HL-60 (cell line): Measurements from ENCODE around the gene MEF2A.

Experiments
- DNase-seq, 2 experiments: peaks; one replicate each; pipeline ENCODE4 v3.0.0-alpha.2; 2010 to 2020; ENCODE audit warnings: low read depth in 1 of 2, low spot score in 1 of 2
- H3K27ac ChIP-seq: fragments of 250-450 bp; sonication (Bioruptor Pico); replicated peaks from 2 replicates; pipeline ENCODE4 v1.5.1; 2020; ENCODE audit warnings: mild to moderate bottlenecking, moderate library complexity
- H3K27me3 ChIP-seq: fragments of 250-450 bp; sonication (Bioruptor Pico); 2 replicates; pipeline ENCODE4 v1.5.1; 2021; ENCODE audit warnings: mild to moderate bottlenecking, moderate library complexity; ENCODE audit not compliant: insufficient read depth, poor library complexity, severe bottlenecking
- H3K4me3 ChIP-seq: replicated peaks from 2 replicates; pipeline ENCODE4 v1.5.1; 2011; ENCODE audit warnings: mild to moderate bottlenecking, control low read depth, low read length; ENCODE audit not compliant: insufficient read depth
- GABPA ChIP-seq: IDR thresholded peaks from 2 replicates; pipeline ENCODE4 v1.6.1; 2012; ENCODE audit warnings: low read depth
- POLR2AphosphoS5 ChIP-seq: IDR thresholded peaks from 2 replicates; pipeline ENCODE4 v1.6.1; 2012; ENCODE audit warnings: low read depth
- SPI1 ChIP-seq: IDR thresholded peaks from 2 replicates; pipeline ENCODE4 v1.6.1; 2012; ENCODE audit warnings: low read depth, mild to moderate bottlenecking, borderline replicate concordance
- TF ChIP-seq, protein P1 (sequence below): IDR thresholded peaks from 2 replicates; pipeline ENCODE4 v1.6.1; 2012; ENCODE audit warnings: low read depth; ENCODE audit not compliant: insufficient replicate concordance
- TF ChIP-seq, protein P2 (sequence below): IDR thresholded peaks from one replicate; pipeline ENCODE4 v1.5.1; 2011; ENCODE audit warnings: low read length, control low read depth, inconsistent platforms; ENCODE audit not compliant: insufficient read depth

The MEF2A gene

DNA sequence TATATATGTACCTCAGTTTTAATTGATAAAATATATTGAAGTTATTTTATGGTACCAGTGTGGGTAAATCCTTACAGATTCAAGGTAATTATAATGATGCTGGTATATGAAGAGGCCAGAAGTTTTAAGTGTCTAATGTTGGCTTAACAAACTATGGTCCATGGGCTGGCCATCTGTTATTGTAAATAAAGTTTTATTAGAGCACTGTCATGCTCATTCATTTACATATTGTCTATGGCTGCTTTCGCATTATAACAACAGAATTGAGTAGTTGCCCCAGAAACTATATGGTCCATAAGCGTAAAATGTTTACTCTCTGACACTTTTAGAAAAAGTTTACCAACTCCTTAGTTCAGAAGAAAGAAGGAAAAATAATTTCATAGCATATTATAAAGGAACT, 67.9 kb downstream of the MEF2A start:
- DNase-seq, result no peak
- no peak overlapping the region for H3K4me3 ChIP-seq
- TF ChIP-seq SPI1 (no peak), GABPA (no peak), POLR2AphosphoS5 (no peak)
- TF ChIP-seq, protein P1, sequence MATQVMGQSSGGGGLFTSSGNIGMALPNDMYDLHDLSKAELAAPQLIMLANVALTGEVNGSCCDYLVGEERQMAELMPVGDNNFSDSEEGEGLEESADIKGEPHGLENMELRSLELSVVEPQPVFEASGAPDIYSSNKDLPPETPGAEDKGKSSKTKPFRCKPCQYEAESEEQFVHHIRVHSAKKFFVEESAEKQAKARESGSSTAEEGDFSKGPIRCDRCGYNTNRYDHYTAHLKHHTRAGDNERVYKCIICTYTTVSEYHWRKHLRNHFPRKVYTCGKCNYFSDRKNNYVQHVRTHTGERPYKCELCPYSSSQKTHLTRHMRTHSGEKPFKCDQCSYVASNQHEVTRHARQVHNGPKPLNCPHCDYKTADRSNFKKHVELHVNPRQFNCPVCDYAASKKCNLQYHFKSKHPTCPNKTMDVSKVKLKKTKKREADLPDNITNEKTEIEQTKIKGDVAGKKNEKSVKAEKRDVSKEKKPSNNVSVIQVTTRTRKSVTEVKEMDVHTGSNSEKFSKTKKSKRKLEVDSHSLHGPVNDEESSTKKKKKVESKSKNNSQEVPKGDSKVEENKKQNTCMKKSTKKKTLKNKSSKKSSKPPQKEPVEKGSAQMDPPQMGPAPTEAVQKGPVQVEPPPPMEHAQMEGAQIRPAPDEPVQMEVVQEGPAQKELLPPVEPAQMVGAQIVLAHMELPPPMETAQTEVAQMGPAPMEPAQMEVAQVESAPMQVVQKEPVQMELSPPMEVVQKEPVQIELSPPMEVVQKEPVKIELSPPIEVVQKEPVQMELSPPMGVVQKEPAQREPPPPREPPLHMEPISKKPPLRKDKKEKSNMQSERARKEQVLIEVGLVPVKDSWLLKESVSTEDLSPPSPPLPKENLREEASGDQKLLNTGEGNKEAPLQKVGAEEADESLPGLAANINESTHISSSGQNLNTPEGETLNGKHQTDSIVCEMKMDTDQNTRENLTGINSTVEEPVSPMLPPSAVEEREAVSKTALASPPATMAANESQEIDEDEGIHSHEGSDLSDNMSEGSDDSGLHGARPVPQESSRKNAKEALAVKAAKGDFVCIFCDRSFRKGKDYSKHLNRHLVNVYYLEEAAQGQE, result no peak
- TF ChIP-seq, protein P2, sequence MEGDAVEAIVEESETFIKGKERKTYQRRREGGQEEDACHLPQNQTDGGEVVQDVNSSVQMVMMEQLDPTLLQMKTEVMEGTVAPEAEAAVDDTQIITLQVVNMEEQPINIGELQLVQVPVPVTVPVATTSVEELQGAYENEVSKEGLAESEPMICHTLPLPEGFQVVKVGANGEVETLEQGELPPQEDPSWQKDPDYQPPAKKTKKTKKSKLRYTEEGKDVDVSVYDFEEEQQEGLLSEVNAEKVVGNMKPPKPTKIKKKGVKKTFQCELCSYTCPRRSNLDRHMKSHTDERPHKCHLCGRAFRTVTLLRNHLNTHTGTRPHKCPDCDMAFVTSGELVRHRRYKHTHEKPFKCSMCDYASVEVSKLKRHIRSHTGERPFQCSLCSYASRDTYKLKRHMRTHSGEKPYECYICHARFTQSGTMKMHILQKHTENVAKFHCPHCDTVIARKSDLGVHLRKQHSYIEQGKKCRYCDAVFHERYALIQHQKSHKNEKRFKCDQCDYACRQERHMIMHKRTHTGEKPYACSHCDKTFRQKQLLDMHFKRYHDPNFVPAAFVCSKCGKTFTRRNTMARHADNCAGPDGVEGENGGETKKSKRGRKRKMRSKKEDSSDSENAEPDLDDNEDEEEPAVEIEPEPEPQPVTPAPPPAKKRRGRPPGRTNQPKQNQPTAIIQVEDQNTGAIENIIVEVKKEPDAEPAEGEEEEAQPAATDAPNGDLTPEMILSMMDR, result no peak
- no peak overlapping the region for H3K27ac ChIP-seq
- no peaks in the 10 kb centered on the region for H3K27me3 ChIP-seq

DNA sequence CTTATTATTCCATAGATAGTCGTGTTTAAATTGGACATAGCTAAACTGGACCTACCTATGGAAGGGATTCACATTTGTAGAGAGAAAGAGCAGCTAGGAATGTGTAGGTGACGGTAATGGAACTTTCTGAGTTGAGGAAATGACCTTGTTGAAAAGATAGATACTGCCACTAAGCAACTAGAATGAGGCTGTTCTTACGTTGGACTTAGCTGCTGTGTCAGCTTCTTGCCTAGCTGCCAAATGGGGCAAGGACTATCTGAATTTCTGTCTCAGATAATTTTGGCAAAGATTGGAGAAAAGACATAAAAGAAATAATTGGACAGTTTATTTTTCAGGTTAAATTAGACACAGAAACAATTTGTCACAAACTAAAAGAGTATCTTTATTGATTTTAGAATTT, 68.8 kb downstream of the MEF2A start:
- no peak overlapping the region for H3K27ac ChIP-seq
- TF ChIP-seq SPI1 (no peak), POLR2AphosphoS5 (no peak), GABPA (no peak)
- TF ChIP-seq, protein P1, result no peak
- TF ChIP-seq, protein P2, result no peak
- DNase-seq, result no peak
- no peaks in the 10 kb centered on the region for H3K27me3 ChIP-seq
- H3K4me3 ChIP-seq, result no peak overlapping the region

DNA sequence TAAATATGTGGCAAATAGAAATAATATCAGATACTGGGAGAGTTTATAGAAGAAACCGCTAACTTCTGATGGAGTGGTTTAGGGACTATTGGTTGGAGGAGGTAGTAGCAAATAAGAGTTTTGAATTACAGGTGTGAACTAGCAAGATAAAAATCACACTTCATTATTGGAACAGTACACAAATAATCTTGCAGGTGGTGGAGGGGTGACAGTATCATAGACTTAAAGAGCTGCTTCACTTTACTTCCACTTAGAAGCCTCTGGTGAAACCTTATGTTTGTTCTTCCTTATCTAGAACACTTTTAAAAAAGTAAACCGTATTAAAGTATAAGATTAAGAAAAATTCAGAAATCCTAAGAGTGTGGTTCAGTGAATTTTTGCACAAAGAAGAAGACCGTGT, 69.4 kb downstream of the MEF2A start:
- no peak overlapping the region for H3K27ac ChIP-seq

More for the DNA sequence above, 69.4 kb downstream of the MEF2A start:
- no peak for TF ChIP-seq SPI1
- TF ChIP-seq, protein P1, result no peak
- TF ChIP-seq, protein P2, result no peak
- no peak for TF ChIP-seq POLR2AphosphoS5
- TF ChIP-seq GABPA, result no peak
- Histone ChIP-seq H3K4me3 (no peak overlapping the region), H3K27me3 (no peaks in the 10 kb centered on the region)
- no peak for DNase-seq
